GM18502 (cell line): ENCODE results near the gene ADAMTS17.
"Not testable (repeated sequence)": the region's sequence is repeated elsewhere in the genome, so short reads cannot be mapped to it uniquely, and the experiment has no call there.

Experiments used
- ATAC-seq: cut with Tn5 transposase; IDR thresholded peaks from one replicate; pipeline ENCODE4 v1.9.1; 2021; ENCODE audit warnings: mild to moderate bottlenecking; ENCODE audit not compliant: unreplicated experiment, poor library complexity

Gene ADAMTS17

GRCh38 chr15:100066521-100067280 is 275.1 kb downstream of the ADAMTS17 start:
- not testable (repeated sequence) for ATAC-seq

GRCh38 chr15:100061944-100062343 is 279.8 kb downstream of the ADAMTS17 start:
- no peak for ATAC-seq

DNA sequence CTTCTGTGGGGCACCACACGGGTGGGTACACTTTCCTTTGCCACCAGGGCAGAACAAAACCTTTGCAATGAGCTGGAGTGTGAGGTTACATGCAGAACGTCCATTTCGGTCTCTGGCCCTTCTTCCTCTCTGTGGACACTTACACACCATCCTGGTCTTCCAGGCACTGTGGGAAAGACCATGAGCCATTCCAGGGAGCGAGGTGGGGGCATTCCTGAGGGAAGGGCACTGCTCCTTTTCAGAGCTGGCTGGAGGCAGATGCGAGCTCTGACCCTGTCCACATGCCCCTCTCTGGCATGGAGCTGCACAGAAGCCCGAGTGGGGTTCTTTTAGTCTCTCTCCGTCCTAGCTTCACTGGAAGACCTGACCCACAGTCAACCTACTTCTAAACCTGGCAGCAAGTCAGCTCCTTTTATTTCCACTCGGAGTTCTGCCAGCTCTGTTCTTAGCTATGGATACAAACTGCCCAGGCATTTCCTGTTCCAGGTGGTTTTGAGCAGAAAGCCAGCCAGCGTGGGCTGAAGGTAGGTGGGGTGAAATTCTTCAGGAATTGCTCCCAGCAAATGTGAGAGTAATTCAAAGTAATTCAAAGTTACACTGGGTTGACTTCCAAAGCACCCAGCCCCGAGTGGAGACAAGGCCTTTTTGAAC is 281.4 kb downstream of the ADAMTS17 start:
- ATAC-seq: no peak

DNA sequence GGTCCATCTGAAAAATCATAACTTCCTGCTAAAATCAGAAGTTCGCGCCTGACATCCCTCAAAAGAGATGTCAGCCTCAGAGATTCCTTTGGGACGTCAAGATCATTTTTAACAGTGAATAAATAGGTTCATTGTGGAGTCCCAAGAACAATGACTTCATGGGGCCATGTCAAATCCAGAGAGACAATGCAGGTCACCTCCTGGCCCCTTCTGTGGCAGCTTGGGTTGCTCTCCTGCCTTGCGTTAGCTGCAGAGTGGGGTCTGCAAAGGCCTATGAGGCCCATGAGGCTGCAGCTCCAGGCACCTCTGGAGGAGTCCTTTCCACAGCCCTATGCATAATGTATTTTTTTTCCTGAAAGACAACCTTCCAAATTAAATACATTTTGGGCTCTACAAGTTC is 282.3 kb downstream of the ADAMTS17 start:
- no peak for ATAC-seq

- no peak for ATAC-seq
These were observed 282.7 kb downstream of the ADAMTS17 start for GRCh38 chr15:100059094-100059493.

- ATAC-seq: no peak
These were observed 283.3 kb downstream of the ADAMTS17 start for GRCh38 chr15:100058458-100058857.

DNA sequence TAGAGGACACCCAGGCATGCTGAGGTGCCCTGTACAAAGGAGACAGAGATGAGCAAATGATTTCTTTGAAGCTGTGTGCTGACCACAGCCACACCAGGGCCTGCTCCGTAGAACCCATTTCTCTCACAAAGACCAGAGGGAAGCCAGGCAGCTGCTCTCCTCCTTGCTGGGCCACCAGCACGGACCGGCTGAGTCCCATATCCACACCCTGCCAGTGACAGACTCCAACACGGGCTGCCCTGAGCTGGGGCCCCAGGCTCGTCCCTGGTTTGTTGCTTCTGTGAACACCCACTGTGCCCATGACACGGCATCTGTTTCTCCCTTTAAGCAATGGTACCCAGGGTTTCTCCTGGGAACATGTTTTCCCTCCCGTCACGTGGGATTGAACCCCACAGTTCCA is 284.5 kb downstream of the ADAMTS17 start:
- no peak for ATAC-seq

DNA sequence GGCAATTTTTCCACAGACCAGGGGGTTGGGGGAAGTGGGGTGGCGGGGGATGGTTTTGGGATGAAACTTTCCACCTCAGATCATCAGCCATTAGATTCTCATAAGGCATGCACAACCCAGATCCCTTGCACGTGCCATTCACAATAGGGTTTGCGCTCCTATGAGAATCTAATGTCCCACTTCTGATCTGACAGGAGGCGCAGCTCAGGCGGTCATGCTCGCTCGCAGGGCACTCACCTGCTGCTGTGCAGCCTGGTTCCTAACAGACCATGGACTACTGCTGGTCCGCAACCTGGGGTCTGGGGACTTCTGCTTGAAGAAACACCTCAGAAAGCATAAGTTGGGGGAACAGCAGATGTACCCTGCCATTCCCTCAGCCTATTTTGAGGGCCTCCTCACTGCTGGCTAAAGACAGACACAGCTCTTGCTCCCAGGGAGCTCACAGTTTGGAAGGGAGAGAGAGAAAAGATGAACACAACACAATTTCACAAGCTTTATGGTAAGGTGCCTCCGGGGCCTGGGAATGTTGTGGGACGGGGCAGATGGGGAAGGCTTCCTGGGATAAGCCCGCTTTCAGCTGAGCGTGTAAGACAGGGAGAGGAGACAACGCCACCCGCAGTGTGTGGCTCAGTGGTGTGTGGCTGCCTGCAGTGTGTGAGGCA is 285.2 kb downstream of the ADAMTS17 start:
- no peak for ATAC-seq

DNA sequence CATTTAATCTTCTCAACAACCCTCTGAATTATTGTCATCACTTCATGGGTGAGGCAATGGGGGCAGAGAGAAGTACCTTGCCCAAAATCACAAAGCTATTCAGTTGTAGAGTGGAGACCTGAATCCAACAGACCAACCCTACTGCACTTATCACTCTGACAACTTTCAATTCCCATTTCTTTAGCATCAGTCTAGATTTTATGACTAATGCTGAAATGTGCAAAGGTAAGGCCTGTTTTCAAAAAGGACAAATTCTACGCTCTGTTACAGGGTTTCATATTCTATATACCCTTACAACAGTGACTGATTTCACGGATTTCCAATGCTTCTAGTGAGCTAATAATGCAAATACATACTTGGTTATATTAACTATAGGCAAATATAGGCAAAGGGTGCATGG is 286.0 kb downstream of the ADAMTS17 start:
- no peak for ATAC-seq

DNA sequence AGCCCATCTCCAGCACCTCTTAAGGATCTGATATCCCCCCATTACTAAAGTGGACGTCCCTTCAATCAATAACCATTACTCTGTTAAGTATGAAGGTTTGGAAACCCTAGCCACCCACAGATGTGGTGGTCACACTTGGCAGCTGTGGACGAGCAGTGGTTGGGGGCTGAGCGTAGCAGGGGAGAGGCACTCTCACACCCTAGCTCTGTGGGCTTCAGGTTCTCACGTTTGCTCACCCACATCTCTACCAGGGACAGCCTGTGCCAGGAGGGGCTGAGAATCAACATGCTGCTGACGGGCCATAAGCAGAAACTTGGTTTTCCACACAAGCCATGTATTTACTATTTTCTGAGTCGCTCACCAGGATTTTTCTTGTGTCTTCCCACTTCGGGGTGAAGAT is 287.2 kb downstream of the ADAMTS17 start:
- no peak for ATAC-seq

DNA sequence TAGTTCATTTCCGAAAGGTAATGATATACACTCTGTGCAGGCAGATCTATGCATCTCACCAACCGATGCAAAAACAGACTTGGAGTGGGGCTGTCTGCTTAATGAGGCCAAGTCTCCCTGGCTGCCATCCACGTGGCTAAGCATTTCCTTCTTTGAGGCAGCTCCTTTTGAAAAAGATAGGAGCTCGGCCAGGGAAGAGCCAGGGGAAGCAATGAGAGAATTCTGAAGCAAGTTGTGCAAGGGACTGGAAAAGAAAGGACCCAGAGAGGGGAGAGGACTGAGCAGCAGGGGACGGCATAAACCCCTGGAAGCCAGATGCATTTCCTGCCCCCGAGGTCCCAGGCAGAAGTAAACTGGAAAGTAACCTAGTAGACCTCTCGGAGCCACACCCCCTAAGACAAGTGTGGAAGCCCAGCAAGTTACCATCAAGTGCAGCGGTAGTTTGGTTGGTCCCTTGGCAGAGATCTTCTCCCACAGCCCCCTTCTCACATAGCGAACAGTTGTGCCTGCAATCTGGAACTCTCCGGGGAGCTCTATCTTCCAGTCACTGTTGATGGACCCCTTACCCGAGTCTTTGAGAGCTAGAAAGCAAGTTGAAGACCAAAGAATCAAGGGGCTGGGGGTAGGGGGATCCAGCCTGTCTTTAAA is 288.2 kb downstream of the ADAMTS17 start:
- ATAC-seq: no peak

DNA sequence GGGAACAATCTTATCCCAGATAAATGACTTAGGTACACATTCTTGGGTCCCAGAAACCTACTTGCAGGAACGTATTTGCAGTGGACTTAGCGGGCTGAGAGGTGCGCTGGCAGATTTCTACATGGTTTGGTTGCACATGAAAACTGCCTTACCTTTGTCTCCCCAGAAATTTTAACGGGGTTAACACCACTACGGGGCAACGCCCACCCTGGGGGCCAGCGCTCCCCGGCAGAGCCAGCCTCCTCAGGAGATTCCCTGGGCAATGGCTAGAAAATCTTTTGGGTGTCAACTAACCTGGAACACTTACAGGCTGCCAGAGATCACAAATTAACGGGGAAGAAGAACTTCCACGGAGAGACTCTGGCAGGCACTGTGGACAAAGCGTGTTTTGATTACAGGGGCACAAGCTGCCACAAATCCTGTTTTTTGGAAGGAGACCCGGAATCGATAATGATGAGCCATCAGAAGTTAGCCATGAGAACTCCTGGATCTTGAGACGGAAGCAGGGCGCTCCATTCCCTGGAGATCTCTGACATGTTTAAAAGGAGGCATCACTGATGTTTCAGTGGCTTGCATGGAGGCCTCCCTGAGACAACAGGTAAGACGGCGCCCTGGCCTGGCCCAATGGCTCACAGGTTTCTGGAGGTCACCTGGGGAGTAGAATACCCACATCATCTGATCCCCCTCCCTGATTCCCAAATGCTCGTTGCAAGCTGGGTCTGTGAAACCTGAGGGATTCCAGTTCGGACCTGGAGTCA is 288.9 kb downstream of the ADAMTS17 start:
- no peak for ATAC-seq

GRCh38 chr15:100050877-100051786 is 290.6 kb downstream of the ADAMTS17 start:
- no peak for ATAC-seq

DNA sequence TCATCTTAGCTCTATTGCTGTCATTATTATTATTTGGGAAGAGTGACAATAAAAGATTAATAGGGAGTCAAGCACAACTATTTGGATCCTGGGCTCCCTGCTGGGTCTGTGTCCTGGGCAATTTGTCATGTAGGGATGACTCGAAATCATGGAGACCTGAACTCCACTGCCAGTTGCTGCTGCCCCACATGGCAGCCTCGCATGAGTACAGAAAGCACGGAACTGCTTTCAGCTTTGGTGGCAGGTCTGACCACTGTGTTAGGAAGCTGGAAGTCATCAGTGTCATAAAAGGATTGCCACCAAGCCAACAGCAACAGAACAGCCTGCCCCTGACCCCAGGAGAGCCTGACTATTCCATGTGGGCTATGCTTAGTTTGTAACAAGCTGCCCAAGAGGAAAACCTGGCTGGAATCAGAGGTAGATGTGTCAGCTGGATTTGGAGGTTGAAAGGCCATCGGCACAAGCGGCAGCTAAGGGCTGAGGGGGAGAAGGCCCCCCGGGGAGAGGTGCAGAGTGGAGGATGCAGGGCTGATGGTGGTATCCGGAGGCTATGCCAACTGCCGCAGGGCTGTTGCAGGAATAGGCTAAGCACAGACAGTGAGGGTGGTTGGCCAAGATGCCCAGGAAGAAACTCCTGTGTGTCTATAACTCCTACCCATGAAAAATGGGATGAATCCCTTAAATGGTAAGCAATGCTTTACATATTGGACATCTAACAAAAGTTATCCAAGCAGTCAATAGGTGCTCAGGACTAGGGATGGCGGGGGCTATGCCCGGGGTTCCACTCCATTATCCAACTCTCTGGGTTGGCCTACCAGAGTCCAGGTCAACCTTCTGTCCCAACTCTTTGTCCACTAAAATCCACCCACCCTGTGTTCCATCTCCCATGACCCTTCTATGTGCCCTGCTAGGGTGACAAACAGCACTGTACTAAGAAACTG is 291.6 kb downstream of the ADAMTS17 start:
- ATAC-seq: no peak

DNA sequence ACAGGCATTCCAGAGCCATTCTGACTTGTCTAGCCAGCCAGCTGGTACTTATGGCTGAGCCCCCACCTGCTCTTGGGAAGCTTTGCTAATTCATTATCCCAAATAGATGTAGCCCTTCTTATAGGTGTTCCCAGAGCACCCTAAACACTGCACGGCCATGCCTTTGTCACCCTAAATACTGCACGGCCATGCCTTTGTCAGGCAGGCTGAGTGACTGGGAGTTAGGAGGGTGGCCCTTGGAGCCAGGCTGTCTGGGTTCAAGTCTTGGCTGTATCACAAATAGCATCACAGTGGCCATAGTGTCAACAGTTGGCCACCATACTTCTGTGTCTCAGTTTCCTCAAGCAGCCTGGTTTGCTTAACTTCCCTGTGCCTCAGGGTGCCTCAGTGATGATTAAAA is 292.3 kb downstream of the ADAMTS17 start:
- ATAC-seq: no peak

DNA sequence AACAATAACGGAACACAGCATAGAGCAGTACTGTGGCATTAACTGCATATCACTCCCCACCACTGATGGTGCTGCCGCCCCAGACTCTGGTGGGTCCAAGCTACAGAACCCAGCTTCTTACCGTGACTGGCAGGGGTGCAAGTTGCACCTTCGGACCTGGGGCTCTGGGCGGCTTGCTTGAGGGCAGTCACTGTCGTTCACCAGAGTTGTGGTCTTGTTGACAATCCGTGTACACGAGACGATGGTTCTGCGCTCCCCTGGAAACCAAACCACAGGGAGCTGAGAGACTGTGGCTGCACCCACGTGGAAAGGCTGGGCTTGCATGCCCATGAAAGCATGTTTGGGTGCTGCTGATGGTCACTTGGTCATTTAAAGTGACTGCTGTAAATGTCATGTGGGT is 293.0 kb downstream of the ADAMTS17 start:
- ATAC-seq: no peak

GRCh38 chr15:100043692-100044091 is 298.1 kb downstream of the ADAMTS17 start:
- no peak for ATAC-seq

DNA sequence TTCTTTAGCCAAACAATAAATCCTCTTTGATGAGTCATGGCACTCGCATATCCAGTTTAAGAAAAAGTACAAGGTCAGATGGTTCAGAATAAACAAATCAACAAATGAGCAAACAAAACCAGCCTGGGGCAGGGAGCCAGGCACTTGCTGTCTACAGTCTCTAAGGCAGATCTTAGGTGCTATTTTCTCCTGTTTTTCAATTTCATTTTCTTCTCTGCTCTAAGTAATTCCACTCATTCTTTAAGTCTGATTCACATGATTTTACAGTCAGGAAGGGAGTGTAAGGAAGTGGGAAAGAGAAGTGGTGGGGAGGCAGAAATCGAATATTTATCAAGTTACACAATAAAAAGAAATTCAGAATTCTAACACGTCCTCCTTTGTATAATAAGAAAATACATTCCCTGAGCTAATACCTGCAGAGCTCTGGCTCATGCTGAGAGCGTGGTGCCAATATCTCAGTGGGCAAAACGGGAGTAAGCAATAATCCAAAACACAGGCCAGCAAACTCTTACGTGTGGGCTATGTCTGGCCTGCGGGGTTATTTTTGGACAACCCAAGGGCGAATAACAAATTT is 298.6 kb downstream of the ADAMTS17 start:
- ATAC-seq: no peak
